ENCODE measurements around the gene FAHD1. TPM values are rescaled to one million over a fixed set of nuclear protein-coding genes. Genes with fewer than 3 reads are reported as not detected.

Gene FAHD1
- total and polyA plus RNA-seq, 3 donors from 2014 or later: 20.6 to 65.8 (median 57.5) TPM

- Histone ChIP-seq H3K36me3 (ENCODE audit: low read depth, missing control alignments) (no peaks in the 10 kb centered on the region), H3K27ac (no peak overlapping the region), H3K4me3 (no peak overlapping the region), H3K9me3 (no peaks in the 10 kb centered on the region), H3K27me3 (no peaks in the 10 kb centered on the region), H3K4me1 (no peaks in the 10 kb centered on the region)
- TF ChIP-seq POLR2A (IDR thresholded peaks at IDR 0.05): no peak
- no peak for TF ChIP-seq CTCF (IDR thresholded peaks at IDR 0.05)
- no peak for DNase-seq
- WGBS, 2 donors: 88 to 89% methylated on average over 5 of the region's 5 CpGs
- intact Hi-C loops (cut with DNase I; ENCODE audit: low total_unique reads): no loop called here
These were observed 7.1 kb downstream of the FAHD1 start for GRCh38 chr16:1834096-1834495.

- WGBS, 2 donors: 60 to 72% methylated on average over 9 of the region's 9 CpGs
- Histone ChIP-seq H3K9me3 (no peaks in the 10 kb centered on the region), H3K4me1 (no peaks in the 10 kb centered on the region), H3K36me3 (ENCODE audit: low read depth, missing control alignments) (no peaks in the 10 kb centered on the region), H3K27ac (no peak overlapping the region), H3K4me3 (no peak overlapping the region), H3K27me3 (no peaks in the 10 kb centered on the region)
- intact Hi-C loops (cut with DNase I; ENCODE audit: low total_unique reads): no loop called here
- no peak for TF ChIP-seq CTCF (IDR thresholded peaks at IDR 0.05)
- no peak for DNase-seq
These were observed 12.5 kb downstream of the FAHD1 start for GRCh38 chr16:1839554-1839953.

DNA sequence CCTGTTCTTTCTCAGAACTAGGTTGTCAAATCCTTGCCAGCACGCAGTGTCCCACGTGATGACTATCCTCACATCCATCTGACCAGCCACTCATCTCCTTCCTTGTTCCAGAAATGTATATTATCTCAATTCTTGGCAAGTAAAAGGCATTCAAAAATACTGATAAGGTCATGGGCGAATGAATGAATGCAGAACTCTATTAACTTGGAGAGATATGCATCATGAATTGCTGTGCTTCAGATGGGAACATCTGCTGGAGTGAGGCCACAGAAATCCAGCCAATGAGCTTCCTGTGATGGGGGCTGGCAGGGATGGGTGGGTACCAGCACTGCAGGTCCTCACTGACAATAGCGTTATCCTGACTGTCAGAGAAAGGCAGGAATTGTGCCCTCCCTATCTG lies 19.0 kb downstream of the FAHD1 start:
- Histone ChIP-seq H3K36me3 (ENCODE audit: low read depth, missing control alignments) (no peaks in the 10 kb centered on the region), H3K27me3 (no peaks in the 10 kb centered on the region), H3K4me1 (no peaks in the 10 kb centered on the region), H3K9me3 (no peaks in the 10 kb centered on the region), H3K27ac (no peak overlapping the region), H3K4me3 (no peak overlapping the region)
- intact Hi-C loops (cut with DNase I; ENCODE audit: low total_unique reads): no loop called here
- WGBS, 2 donors: 43 to 57% methylated on average over 4 of the region's 4 CpGs
- TF ChIP-seq POLR2A (IDR thresholded peaks at IDR 0.05) (no peak), CTCF (IDR thresholded peaks at IDR 0.05) (no peak)
- DNase-seq: no peak

GRCh38 chr16:1846416-1846815 lies 19.4 kb downstream of the FAHD1 start:
- no peak for DNase-seq
- TF ChIP-seq CTCF (IDR thresholded peaks at IDR 0.05) (no peak), POLR2A (IDR thresholded peaks at IDR 0.05) (no peak)
- Histone ChIP-seq H3K27ac (no peak overlapping the region), H3K36me3 (ENCODE audit: low read depth, missing control alignments) (no peaks in the 10 kb centered on the region), H3K4me3 (no peak overlapping the region), H3K9me3 (no peaks in the 10 kb centered on the region), H3K27me3 (no peaks in the 10 kb centered on the region), H3K4me1 (no peaks in the 10 kb centered on the region)
- 81 to 95% methylated on average over 1 of the region's 1 CpG for WGBS, 2 donors
- intact Hi-C loops (cut with DNase I; ENCODE audit: low total_unique reads): no loop called here

DNA sequence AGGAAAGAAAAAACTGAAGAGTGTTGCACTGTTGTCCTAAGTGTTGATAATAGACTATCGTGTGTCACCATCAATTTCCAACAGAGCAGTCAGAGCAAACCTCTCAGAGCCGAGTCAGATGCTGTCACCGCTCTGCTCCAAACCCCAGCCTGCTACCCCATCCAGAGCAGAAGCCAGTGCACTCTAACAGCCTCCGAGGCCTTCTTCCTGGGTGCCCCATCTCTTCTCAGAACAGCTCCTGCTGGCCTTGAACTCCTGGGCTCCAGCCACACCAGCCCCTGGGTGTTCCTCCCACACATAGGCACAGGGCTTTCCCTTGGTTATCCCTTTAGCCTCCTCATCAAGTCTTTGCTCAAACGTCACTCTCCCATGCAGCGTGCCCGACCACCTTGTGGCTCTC lies 24.0 kb downstream of the FAHD1 start:
- Histone ChIP-seq H3K36me3 (ENCODE audit: low read depth, missing control alignments) (no peaks in the 10 kb centered on the region), H3K27ac (no peak overlapping the region), H3K9me3 (no peaks in the 10 kb centered on the region), H3K4me3 (no peak overlapping the region), H3K27me3 (no peaks in the 10 kb centered on the region), H3K4me1 (no peaks in the 10 kb centered on the region)
- WGBS, 2 donors: 67 to 71% methylated on average over 7 of the region's 7 CpGs
- DNase-seq: no peak
- intact Hi-C loops (cut with DNase I; ENCODE audit: low total_unique reads): no loop called here
- no peak for TF ChIP-seq POLR2A (IDR thresholded peaks at IDR 0.05)
- TF ChIP-seq CTCF (IDR thresholded peaks at IDR 0.05): no peak
